Astrocyte of the spinal cord (primary cell): Measurements from ENCODE around the gene PRR30.
"Not testable (repeated sequence)": the region's sequence is repeated elsewhere in the genome, so short reads cannot be mapped to it uniquely, and the experiment has no call there.

ENCODE experiments used
- DNase-seq: peaks from one replicate; pipeline ENCODE4 v3.0.0; 2011; ENCODE audit warnings: low read depth, low spot score
- H3K4me3 ChIP-seq: 2 replicates; pipeline ENCODE4 v1.5.1; 2011; ENCODE audit warnings: low read depth, mild to moderate bottlenecking, low read length, moderate library complexity
- in situ Hi-C: cut with HindIII; loops from 2 replicates; pipeline ENCODE4 v1.10.0; 2017; ENCODE audit warnings: low sequenced_read_pairs
- TF ChIP-seq, protein P1 (sequence below): IDR thresholded peaks from 2 replicates; pipeline ENCODE4 v1.5.1; 2012; ENCODE audit warnings: low read depth, mild to moderate bottlenecking, low read length, inconsistent platforms

The PRR30 gene

DNA sequence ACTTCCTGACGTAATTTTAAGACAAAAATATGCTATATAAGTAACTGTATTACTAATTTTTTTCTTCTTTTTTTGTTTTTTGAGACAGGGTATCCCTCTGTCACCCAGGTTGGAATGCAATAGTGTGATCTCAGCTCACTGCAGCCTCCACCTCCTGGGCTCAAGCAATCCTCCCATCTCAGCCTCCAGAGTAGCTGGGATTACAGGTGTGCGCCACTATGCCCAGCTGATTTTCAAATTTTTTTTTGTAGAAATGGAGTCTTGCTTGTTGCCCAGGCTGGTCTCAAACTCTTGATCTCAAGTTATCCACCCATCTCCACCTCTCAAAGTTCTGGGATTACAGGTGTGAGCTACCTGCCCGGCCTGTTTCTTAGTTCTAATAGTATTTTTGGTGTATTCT, 39.3 kb upstream of the PRR30 start:
- TF ChIP-seq, protein P1, sequence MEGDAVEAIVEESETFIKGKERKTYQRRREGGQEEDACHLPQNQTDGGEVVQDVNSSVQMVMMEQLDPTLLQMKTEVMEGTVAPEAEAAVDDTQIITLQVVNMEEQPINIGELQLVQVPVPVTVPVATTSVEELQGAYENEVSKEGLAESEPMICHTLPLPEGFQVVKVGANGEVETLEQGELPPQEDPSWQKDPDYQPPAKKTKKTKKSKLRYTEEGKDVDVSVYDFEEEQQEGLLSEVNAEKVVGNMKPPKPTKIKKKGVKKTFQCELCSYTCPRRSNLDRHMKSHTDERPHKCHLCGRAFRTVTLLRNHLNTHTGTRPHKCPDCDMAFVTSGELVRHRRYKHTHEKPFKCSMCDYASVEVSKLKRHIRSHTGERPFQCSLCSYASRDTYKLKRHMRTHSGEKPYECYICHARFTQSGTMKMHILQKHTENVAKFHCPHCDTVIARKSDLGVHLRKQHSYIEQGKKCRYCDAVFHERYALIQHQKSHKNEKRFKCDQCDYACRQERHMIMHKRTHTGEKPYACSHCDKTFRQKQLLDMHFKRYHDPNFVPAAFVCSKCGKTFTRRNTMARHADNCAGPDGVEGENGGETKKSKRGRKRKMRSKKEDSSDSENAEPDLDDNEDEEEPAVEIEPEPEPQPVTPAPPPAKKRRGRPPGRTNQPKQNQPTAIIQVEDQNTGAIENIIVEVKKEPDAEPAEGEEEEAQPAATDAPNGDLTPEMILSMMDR: no peak
- in situ Hi-C loops: no loop called here
- DNase-seq: no peak
- no peak overlapping the region for H3K4me3 ChIP-seq

DNA sequence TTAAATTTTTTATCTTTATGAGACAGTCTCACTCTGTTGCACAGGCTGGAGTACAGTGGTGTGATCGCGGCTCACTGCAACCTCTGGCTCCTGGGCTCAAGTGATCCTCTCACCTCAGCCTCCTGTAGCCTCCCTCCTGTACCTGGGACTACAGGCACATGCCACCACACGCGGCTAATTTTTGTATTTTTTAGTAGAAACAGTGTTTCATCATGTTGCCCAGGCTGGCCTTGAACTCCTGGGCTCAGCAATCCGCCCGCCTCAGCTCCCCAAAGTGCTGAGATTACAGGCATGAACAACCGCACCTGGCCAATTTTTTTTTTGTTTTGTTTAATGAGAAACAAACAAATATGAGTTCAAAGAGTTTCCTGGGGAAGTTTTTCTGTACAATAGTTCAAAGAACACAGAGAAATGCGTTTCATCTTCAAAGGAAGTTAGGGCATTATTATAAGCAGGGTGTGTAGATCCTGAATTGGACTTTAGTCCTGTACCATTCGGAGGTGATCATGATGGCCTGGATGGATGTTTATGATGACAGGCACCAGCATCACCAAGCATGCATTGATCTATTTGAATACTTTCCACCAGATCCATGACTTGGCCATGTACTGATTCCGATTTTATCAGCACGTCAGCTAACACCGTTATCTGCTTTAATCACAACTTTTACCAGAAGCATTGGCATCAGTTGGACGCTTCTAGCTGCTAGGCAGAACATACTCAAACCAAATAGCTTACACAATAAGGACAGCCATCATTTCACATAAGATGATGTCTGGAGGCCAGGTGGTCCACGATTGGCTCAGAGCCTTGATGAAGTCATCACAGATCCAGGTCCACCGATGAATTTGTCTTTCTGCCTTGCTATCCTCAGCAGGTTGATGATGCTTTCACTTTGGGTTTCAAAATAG, 38.5 kb upstream of the PRR30 start:
- in situ Hi-C loops: no loop called here
- DNase-seq: no peak
- TF ChIP-seq, protein P1: no peak
- no peak overlapping the region for H3K4me3 ChIP-seq

DNA sequence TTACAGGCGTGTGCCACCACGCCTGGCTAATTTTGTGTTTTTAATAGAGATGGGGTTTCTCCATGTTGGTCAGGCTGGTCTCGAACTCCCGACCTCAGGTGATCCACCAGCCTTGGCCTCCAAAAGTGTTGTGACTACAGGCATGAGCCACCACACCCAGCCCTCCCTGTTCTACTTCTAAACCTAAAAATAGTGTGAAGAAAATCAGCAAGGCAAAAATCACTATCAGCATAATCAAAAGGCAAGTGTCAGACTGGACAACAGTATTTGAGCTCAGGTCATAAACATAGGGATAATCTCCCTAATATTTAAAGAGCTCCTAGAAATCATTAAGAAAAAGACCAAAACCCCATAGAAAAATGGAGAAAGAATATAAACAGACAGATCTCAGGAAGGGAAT, 36.6 kb upstream of the PRR30 start:
- DNase-seq, in situ Hi-C loops, H3K4me3 ChIP-seq: not testable (repeated sequence)

DNA sequence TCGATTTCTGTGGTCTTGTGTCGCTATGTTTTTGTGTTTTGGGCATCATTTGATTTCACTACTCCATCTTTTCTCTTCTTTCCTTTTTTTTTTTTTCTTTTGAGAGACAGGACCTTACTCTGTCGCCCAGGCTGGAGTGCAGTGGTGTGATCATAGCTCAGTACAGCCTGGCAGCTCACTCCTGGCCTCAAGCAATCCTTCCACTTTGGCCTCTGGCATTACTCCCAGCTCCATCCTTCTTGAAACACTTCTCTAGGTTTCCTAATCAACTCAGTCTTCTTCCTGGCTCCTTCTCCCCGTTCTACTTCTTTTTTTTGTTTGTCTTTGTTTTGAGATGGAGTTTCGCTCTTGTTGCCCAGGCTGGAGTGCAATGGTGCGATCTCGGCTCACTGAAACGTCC, 36.1 kb upstream of the PRR30 start:
- no peak overlapping the region for H3K4me3 ChIP-seq
- no peak for DNase-seq
- in situ Hi-C loops: no loop called here
- TF ChIP-seq, protein P1: no peak

DNA sequence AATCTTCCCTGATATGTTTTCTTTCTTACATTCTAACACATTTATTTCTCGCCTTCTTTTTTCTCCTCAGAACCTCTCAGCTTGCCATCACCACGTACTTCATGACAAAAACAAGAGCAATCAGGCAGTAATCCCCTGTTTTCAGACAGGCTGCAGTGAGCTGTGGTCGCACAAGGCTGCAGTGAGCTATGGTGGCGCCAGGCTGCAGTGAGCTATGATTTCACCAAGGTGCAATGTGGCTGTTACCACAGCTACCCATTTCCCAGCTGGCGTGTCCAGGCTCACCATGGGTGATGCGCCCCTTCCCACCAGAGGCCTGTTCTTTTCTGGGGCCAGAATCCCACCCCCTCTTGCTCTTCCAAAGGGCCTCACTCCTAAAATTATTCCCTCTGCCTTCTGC, 35.4 kb upstream of the PRR30 start:
- in situ Hi-C loops: no loop called here
- TF ChIP-seq, protein P1: no peak
- H3K4me3 ChIP-seq: no peak overlapping the region
- no peak for DNase-seq

DNA sequence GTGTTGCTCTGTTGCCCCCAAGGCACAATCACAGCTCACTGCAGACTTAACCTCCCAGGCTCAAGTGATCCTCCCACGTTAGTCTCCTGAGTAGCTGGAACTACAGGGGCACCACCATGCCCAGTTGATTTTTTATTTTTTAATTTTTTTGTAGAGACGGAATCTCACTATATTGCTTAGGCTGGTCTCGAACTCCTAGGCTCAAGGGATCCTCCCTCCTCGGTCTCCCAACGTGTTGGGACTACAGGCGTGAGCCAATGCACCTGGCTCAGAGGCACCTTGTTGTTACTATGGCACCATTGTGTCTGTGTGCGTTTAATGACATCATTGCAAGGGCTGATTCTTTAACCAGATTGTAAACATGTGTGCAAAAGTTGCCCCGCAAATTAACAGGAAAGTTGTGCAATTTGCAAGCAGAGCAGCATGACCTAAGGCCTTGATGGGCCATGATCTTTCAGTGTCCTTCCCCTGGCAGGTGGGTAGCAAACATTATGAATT, 32.2 kb upstream of the PRR30 start:
- H3K4me3 ChIP-seq: no peak overlapping the region
- DNase-seq: no peak
- in situ Hi-C loops: no loop called here
- TF ChIP-seq, protein P1: no peak

DNA sequence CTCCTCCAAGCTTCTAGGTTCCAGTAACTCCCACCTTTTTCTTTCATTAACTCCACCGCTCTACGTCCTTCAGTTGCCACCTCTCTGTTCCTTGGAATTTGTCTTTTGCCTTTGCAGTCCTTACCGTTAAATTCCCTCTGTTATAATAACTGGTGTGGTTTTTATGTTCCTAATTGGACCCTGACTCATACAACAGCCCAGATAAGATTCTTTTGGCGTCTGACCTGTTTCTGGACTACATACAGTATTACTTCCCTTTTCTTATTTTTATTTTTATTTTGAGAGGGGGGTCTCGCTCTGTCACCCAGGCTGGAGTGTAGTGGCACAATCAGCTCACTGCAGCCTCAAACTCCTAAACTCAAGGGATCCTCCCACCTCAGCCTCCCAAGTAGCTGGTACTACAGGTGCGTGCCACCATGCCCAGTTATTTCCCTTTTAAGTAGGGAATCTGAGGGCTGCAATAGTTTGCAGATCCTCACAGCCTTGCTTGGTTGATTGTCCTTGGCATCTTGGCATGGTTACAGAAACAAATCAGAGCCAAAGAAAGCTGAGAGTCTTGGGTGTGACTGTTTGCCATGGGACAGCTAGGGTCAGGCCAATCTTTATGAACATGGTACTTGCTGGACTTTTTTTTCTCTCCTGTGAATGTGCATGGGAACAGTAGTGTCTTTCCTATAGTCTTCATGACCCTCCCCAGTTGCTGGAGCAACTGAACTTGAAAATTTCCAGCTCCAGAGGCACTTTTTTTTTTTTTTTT, 31.5 kb upstream of the PRR30 start:
- no peak for DNase-seq
- H3K4me3 ChIP-seq: no peak overlapping the region
- TF ChIP-seq, protein P1: no peak
- in situ Hi-C loops: no loop called here
